Measurements from ENCODE around the gene TMEM131L.

Gene TMEM131L

DNA sequence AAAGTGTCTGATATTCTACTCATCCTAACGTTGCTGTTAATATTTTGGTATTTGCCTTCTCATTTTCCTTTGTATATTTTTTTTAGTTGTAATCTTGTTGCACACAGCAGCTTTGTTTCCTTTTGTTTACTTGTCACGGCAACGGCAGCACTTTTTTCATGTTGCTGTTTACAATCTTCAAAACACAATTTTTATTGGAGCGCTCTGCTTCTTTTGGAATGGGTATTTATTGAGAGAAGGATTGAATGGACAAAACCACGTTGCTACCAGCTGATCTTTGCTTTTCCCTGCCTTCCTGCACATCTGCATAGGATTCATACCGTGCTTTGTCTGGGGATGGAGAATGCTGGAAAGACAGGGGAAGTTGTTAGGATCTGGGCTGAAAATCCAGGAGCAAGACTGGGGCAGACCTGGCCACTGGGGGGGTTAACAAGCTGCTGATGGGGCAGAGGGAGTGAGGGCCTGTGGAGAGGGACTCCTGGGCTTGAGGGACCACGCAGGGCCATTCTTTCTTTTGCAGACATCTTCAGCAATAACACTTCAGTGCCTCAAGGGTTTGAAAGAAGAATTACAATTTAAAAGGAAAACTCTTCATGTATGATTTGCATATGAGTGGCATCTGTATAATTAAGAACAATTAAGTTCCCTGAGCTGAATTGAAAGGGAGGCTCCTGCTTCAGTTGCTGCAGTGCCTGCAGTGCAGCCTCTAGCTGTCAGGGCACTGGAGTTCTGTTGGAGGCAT lies 69.8 kb downstream of the TMEM131L start:
- Histone ChIP-seq H3K9ac (ENCODE audit: low read length) (no peak overlapping the region), H3K4me2 (ENCODE audit: low read length) (no peak overlapping the region), H3K4me1 (ENCODE audit: low read length) (peaks cover 10% of the 10 kb centered on the region), H2AFZ (ENCODE audit: low read depth, low read length) (no peak overlapping the region), H3K9me3 (ENCODE audit: insufficient read depth, low read length) (no peaks in the 10 kb centered on the region), H3K4me3 (ENCODE audit: low read length) (no peak overlapping the region), H4K20me1 (ENCODE audit: insufficient read depth, low read length) (peaks cover 98% of the 10 kb centered on the region), H3K27ac (ENCODE audit: low read length) (no peak overlapping the region), H3K36me3 (replicated peaks; ENCODE audit: low read depth, low read length) (peaks cover 41% of the 10 kb centered on the region), H3K27me3 (ENCODE audit: low read depth, low read length) (no peaks in the 10 kb centered on the region), H3K79me2 (ENCODE audit: low read length) (peaks cover 100% of the 10 kb centered on the region)
- no peak for TF ChIP-seq EZH2phosphoT487 (IDR thresholded peaks at IDR 0.05; ENCODE audit: low read depth)
- TF ChIP-seq, protein P1, sequence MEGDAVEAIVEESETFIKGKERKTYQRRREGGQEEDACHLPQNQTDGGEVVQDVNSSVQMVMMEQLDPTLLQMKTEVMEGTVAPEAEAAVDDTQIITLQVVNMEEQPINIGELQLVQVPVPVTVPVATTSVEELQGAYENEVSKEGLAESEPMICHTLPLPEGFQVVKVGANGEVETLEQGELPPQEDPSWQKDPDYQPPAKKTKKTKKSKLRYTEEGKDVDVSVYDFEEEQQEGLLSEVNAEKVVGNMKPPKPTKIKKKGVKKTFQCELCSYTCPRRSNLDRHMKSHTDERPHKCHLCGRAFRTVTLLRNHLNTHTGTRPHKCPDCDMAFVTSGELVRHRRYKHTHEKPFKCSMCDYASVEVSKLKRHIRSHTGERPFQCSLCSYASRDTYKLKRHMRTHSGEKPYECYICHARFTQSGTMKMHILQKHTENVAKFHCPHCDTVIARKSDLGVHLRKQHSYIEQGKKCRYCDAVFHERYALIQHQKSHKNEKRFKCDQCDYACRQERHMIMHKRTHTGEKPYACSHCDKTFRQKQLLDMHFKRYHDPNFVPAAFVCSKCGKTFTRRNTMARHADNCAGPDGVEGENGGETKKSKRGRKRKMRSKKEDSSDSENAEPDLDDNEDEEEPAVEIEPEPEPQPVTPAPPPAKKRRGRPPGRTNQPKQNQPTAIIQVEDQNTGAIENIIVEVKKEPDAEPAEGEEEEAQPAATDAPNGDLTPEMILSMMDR (IDR thresholded peaks at IDR 0.05; ENCODE audit: low read depth, low read length), result 0 out of 2 replicates have a peak, but pooled peaks have one; percentile 10

DNA sequence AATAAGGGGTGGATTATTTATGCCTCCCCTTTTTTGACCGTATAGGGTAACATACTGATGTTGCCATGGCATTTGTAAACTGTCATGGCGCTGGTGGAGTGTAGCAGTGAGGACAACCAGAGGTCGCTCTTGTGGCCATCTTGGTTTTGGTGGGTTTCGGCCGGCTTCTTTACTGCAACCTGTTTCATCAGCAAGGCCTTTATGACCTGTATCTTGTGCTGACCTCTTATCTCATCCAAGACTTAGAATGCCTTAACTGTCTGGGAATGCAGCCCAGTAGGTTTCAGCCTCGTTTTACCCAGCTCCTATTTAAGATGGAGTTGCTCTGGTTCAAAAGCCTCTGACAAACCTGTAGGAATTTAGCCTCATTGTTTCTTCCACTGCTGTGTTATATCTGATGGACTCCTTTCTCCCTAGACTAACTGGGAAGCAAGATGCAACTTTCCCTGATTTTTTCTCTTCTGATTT lies 71.4 kb downstream of the TMEM131L start:
- no peak overlapping the region for H2AFZ ChIP-seq (ENCODE audit: low read depth, low read length)
- no peak overlapping the region for H3K4me3 ChIP-seq (ENCODE audit: low read length)
- no peak overlapping the region for H3K4me2 ChIP-seq (ENCODE audit: low read length)
- peaks cover 98% of the 10 kb centered on the region for H4K20me1 ChIP-seq (ENCODE audit: insufficient read depth, low read length)
- peaks cover 100% of the 10 kb centered on the region for H3K79me2 ChIP-seq (ENCODE audit: low read length)
- no peaks in the 10 kb centered on the region for H3K9me3 ChIP-seq (ENCODE audit: insufficient read depth, low read length)
- H3K4me1 ChIP-seq (ENCODE audit: low read length), result peaks cover 20% of the 10 kb centered on the region
- H3K36me3 ChIP-seq (replicated peaks; ENCODE audit: low read depth, low read length), result peaks cover 37% of the 10 kb centered on the region
- H3K9ac ChIP-seq (ENCODE audit: low read length), result no peak overlapping the region
- no peaks in the 10 kb centered on the region for H3K27me3 ChIP-seq (ENCODE audit: low read depth, low read length)
- TF ChIP-seq, protein P1 (IDR thresholded peaks at IDR 0.05; ENCODE audit: low read depth, low read length), result no peak
- no peak for TF ChIP-seq EZH2phosphoT487 (IDR thresholded peaks at IDR 0.05; ENCODE audit: low read depth)
- no peak overlapping the region for H3K27ac ChIP-seq (ENCODE audit: low read length)

DNA sequence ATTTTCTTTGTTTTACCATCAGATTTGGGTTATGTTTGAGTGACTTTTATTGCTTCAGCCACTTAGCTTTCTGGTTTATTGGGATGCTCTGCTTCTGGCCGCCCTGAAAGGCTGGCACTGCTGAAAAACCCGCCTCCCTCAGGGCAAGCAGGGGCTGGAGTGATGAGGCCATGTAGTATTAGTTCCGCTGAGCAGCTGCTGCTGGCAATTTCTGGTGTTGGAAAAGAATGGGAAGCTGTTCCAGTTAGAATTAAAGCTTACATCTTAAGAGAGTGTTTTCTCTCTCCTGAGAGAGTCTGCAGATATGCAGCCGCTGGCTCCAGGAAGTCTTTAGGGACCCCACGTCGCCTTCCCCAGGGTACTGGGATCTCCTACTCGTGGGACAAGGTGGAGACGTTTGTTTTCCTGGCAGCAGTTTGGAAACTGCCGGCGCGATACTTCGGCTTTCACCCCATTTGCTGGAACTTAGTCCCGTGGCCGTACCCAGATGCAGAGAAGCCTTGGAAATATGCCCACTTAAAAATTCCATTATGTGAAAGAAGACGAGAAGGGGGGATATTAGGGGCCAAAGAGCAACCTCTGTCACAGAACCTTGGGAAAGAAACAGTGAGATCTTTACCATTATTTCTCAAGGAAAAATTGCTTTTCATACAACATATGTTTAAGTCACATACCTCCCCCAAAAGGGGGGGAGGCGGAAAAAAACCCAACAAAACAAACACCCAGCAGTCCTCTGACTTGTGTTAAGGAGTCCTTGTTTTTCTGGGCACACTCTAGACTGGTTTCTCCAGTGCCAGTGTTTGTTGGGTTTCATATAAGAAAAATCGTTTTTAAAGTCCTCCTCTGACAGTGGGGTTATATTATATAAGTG lies 72.6 kb downstream of the TMEM131L start:
- no peak overlapping the region for H3K4me2 ChIP-seq (ENCODE audit: low read length)
- no peak overlapping the region for H3K4me3 ChIP-seq (ENCODE audit: low read length)
- H3K4me1 ChIP-seq (ENCODE audit: low read length), result peaks cover 20% of the 10 kb centered on the region
- peaks cover 100% of the 10 kb centered on the region for H3K79me2 ChIP-seq (ENCODE audit: low read length)
- no peak overlapping the region for H3K9ac ChIP-seq (ENCODE audit: low read length)
- H4K20me1 ChIP-seq (ENCODE audit: insufficient read depth, low read length), result peaks cover 98% of the 10 kb centered on the region
- H3K27ac ChIP-seq (ENCODE audit: low read length), result no peak overlapping the region
- H3K9me3 ChIP-seq (ENCODE audit: insufficient read depth, low read length), result no peaks in the 10 kb centered on the region
- H3K27me3 ChIP-seq (ENCODE audit: low read depth, low read length), result no peaks in the 10 kb centered on the region
- TF ChIP-seq, protein P1 (IDR thresholded peaks at IDR 0.05; ENCODE audit: low read depth, low read length), result no peak
- no peak for TF ChIP-seq EZH2phosphoT487 (IDR thresholded peaks at IDR 0.05; ENCODE audit: low read depth)
- H2AFZ ChIP-seq (ENCODE audit: low read depth, low read length), result no peak overlapping the region
- peaks cover 46% of the 10 kb centered on the region for H3K36me3 ChIP-seq (replicated peaks; ENCODE audit: low read depth, low read length)

DNA sequence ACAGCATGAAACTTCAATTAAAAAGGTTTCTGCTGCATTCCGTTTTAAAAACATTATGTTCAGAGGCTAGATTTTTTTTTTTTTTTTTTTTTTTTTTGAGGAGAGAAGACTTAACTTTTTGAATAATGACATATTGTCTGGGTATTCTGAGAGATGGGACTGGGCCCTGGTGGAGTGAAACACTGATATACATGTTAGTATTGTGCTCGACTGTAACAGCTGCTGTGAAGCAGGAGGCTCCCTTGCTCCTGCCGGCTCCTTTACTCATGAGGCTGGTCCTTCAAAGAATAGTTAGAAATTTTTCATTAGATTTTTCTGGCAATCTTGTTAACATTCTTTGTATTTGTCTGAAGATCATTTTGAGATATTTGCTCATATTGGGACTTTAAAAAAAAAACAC lies 73.3 kb downstream of the TMEM131L start:
- H3K4me3 ChIP-seq (ENCODE audit: low read length), result no peak overlapping the region
- peaks cover 20% of the 10 kb centered on the region for H3K4me1 ChIP-seq (ENCODE audit: low read length)
- no peak for TF ChIP-seq EZH2phosphoT487 (IDR thresholded peaks at IDR 0.05; ENCODE audit: low read depth)
- TF ChIP-seq, protein P1 (IDR thresholded peaks at IDR 0.05; ENCODE audit: low read depth, low read length), result no peak
- peaks cover 49% of the 10 kb centered on the region for H3K36me3 ChIP-seq (replicated peaks; ENCODE audit: low read depth, low read length)
- no peak overlapping the region for H3K27ac ChIP-seq (ENCODE audit: low read length)
- peaks cover 100% of the 10 kb centered on the region for H3K79me2 ChIP-seq (ENCODE audit: low read length)
- H3K9me3 ChIP-seq (ENCODE audit: insufficient read depth, low read length), result no peaks in the 10 kb centered on the region
- H4K20me1 ChIP-seq (ENCODE audit: insufficient read depth, low read length), result peaks cover 100% of the 10 kb centered on the region
- H3K9ac ChIP-seq (ENCODE audit: low read length), result no peak overlapping the region
- no peaks in the 10 kb centered on the region for H3K27me3 ChIP-seq (ENCODE audit: low read depth, low read length)
- no peak overlapping the region for H2AFZ ChIP-seq (ENCODE audit: low read depth, low read length)
- no peak overlapping the region for H3K4me2 ChIP-seq (ENCODE audit: low read length)
